Mesodermal cell (in vitro differentiated cells): ENCODE results near the gene CHRD.

Experiments
- H3K27ac ChIP-seq: 2 replicates; pipeline ENCODE4 v1.7.0; 2013; ENCODE audit warnings: mild to moderate bottlenecking, low read depth, low read length, moderate library complexity; ENCODE audit not compliant: severe bottlenecking
- H3K36me3 ChIP-seq: 2 replicates; pipeline ENCODE4 v1.7.1; 2013; ENCODE audit warnings: mild to moderate bottlenecking, low read length, moderate library complexity; ENCODE audit not compliant: control insufficient read depth, insufficient read depth
- H3K4me1 ChIP-seq: one replicate; pipeline ENCODE4 v1.7.1; 2013; ENCODE audit warnings: mild to moderate bottlenecking, low read length; ENCODE audit not compliant: insufficient read depth, control insufficient read depth, poor library complexity, severe bottlenecking
- H3K4me3 ChIP-seq: 2 replicates; pipeline ENCODE4 v1.7.0; 2013; ENCODE audit warnings: low read length, control low read depth, mild to moderate bottlenecking; ENCODE audit not compliant: insufficient read depth, poor library complexity, severe bottlenecking; ENCODE audit errors: extremely low read depth
- H3K9me3 ChIP-seq: 2 replicates; pipeline ENCODE4 v1.7.1; 2013; ENCODE audit warnings: mild to moderate bottlenecking, low read length, moderate library complexity; ENCODE audit not compliant: control insufficient read depth
- WGBS, 2 experiments: methylation state at CpG; one replicate each; pipeline ENCODE4 v1.1.5; 2013; ENCODE audit warnings: missing lambda C conversion rate in 2 of 2; ENCODE audit not compliant: insufficient coverage in 2 of 2; 5-methylcytosine and 5-hydroxymethylcytosine counted together

Gene CHRD

DNA sequence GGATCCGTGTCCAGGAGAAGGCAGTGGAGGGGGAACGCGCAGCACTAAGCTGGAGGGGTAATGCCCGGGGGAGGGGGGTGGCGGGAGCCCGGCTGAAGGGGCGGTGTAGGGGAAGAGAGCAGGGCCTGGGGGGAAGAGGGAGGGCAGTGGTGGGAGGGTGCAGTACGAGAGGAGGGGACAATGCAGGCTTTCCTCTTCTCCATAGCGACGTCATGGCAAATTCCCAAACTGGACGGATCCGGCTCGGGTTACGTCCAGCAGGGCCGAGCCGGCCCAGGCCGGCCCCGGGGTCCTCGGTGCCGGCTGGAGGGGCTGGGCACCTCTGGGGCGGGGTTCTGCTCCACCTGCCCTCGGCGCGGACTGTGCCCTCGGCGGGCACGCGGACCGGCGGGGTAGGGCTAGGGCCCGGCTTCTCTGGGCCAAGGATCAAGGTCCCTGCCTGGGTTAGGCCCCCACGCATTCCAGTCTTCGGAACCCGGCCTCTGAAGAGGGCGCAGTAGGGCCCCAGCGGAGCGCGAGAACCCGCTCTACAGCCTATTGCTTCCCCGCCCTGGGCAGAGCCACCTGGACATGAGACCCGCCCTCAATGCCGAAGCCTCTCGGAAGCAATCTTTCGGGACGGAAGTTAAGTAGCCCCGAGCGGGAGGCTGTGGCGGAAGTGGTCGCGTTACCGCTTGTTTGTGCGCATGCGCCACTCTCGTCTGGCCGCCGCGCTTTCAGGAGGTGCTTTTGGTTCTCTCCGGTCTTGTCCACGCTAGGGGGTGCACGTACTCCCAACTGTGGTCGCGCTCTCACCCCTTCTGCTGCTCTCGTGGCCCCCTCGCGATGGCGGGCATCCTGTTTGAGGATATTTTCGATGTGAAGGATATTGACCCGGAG, 16.9 kb upstream of the CHRD start:
- Histone ChIP-seq H3K9me3 (no peaks in the 10 kb centered on the region), H3K4me1 (peaks cover 7% of the 10 kb centered on the region), H3K4me3 (peak overlapping the region; percentile 84), H3K27ac (peak overlapping the region; percentile 100), H3K36me3 (peaks cover 48% of the 10 kb centered on the region)
- WGBS, 2 experiments = 0% methylated on average over 64 to 66 of the region's 68 CpGs

DNA sequence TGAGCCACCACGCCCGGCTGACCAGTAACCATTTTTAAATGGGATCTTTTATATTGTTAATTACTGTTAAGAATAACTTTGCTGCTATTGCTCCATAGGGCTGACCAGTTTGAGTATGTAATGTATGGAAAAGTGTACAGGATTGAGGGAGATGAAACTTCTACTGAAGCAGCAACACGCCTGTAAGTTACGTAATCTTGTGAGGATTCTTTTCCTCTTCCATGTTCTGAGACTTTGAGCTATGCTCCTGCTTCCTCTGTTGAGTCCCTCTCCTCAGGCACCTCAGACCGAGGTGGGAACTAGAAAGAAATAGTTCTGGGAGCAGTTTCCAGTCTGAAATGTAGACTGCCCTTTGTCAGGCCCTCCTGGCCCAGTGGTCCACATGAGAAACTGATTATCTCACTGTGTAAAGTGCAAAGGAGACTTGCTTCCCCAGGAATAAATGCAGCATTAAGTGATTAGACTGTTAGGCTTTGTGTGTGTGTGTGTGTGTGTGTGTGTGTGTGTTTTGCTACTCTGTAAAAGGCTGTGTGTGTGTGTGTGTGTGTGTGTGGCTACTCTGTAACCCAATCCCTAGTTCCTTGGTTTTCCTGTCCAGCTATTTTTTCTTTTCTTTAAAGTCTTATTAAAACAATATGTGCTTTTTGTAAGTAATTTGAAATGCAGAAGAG, 13.1 kb upstream of the CHRD start:
- 100% methylated on average over 1 to 2 of the region's 5 CpGs for WGBS, 2 experiments
- no peak overlapping the region for H3K27ac ChIP-seq
- peaks cover 3% of the 10 kb centered on the region for H3K4me1 ChIP-seq
- no peak overlapping the region for H3K4me3 ChIP-seq
- H3K36me3 ChIP-seq = peaks cover 56% of the 10 kb centered on the region
- H3K9me3 ChIP-seq = no peaks in the 10 kb centered on the region

- Histone ChIP-seq H3K27ac (no peak overlapping the region), H3K36me3 (peaks cover 56% of the 10 kb centered on the region)
- WGBS, 2 experiments = 92 to 93% methylated on average over 7 to 8 of the region's 9 CpGs
These were observed 11.7 kb upstream of the CHRD start for GRCh38 chr3:184368116-184368515.

GRCh38 chr3:184368586-184369183, 11.2 kb upstream of the CHRD start:
- peaks cover 56% of the 10 kb centered on the region for H3K36me3 ChIP-seq
- H3K4me3 ChIP-seq = no peak overlapping the region
- no peak overlapping the region for H3K27ac ChIP-seq
- no peaks in the 10 kb centered on the region for H3K9me3 ChIP-seq
- 88 to 100% methylated on average over 3 of the region's 3 CpGs for WGBS, 2 experiments
- peaks cover 7% of the 10 kb centered on the region for H3K4me1 ChIP-seq

More at GRCh38 chr3:184368116-184368515, 11.7 kb upstream of the CHRD start:
- Histone ChIP-seq H3K4me3 (no peak overlapping the region), H3K4me1 (peaks cover 7% of the 10 kb centered on the region), H3K9me3 (no peaks in the 10 kb centered on the region)

DNA sequence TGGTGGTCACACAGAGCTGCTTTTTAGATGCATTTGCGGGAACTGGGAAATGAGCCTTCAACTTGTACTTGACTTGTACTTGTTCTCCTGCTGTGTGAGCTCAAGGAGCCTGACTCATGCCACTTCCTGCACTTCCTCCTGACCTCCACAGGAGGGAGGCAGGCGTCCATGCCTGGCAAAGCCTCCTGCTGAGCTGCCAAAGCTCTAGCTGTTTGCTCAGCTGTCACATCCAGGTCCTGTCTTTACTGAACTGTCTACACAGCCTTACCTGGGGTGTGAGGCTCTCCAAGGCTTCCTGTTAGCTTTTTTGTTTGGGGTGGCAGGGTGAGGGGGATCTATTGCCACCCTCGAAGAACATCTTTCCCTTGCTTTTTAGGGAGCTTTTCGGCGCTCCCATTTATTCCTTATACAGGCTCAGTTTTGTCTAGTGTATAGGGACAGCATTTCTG, 8.3 kb upstream of the CHRD start:
- WGBS, 2 experiments = 0 to 17% methylated on average over 2 of the region's 5 CpGs
- Histone ChIP-seq H3K9me3 (no peaks in the 10 kb centered on the region), H3K27ac (no peak overlapping the region), H3K4me1 (peaks cover 11% of the 10 kb centered on the region), H3K4me3 (no peak overlapping the region), H3K36me3 (peaks cover 31% of the 10 kb centered on the region)

GRCh38 chr3:184372296-184372821, 7.5 kb upstream of the CHRD start:
- Histone ChIP-seq H3K4me3 (no peak overlapping the region), H3K27ac (no peak overlapping the region), H3K4me1 (peaks cover 11% of the 10 kb centered on the region), H3K9me3 (no peaks in the 10 kb centered on the region), H3K36me3 (peaks cover 24% of the 10 kb centered on the region)
- WGBS, 2 experiments = 87% methylated on average over 8 of the region's 8 CpGs

DNA sequence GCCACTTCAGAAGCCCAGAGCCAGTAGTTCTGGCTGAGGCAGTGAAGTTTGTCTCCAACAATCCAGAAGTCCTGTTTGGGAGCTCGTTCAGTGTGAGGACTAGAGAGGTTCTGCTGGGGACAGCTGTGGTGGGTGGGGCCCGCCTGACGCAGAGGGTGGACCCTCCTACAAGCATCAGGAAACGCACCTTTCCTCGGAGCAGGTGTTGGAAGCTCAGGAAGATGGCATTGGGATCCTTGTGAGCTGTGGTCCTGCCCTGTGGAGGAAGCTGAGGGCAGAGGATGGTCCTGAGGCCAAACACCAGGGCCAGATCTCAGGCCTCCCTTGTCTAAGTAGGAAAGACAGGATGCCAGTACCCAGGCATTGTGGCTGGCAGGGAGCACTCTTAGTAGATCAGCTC, 6.9 kb upstream of the CHRD start:
- Histone ChIP-seq H3K36me3 (peaks cover 18% of the 10 kb centered on the region), H3K4me1 (peaks cover 14% of the 10 kb centered on the region), H3K27ac (no peak overlapping the region), H3K9me3 (no peaks in the 10 kb centered on the region), H3K4me3 (no peak overlapping the region)
- WGBS, 2 experiments = 84 to 94% methylated on average over 3 to 5 of the region's 5 CpGs

DNA sequence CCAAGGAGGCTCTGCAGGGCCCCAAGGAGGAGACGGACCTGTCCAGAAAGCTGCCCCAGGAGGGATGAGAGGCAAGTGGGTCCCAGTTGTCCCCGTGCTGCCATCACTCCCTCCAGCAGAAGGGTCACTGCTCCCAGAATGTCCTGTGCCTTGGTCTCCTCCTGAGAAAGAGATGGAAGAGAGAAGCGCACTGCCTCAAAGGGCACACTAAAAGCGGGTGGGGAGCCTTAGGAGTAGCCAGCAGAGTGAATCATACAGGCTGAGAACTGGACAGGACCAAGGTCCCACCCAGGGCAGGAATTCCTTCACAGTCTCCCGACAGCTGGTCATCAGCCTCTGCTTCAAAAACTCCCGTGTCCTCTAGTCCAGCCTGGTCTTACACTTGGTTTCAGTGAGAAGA, 6.4 kb upstream of the CHRD start:
- peaks cover 13% of the 10 kb centered on the region for H3K36me3 ChIP-seq
- 91 to 96% methylated on average over 6 of the region's 6 CpGs for WGBS, 2 experiments
- peaks cover 18% of the 10 kb centered on the region for H3K4me1 ChIP-seq
- H3K9me3 ChIP-seq = no peaks in the 10 kb centered on the region
- no peak overlapping the region for H3K4me3 ChIP-seq
- H3K27ac ChIP-seq = no peak overlapping the region

- Histone ChIP-seq H3K36me3 (no peaks in the 10 kb centered on the region), H3K27ac (no peak overlapping the region), H3K4me1 (peaks cover 26% of the 10 kb centered on the region), H3K9me3 (no peaks in the 10 kb centered on the region), H3K4me3 (no peak overlapping the region)
- 76 to 82% methylated on average over 10 to 11 of the region's 12 CpGs for WGBS, 2 experiments
These were observed 4.0 kb upstream of the CHRD start for GRCh38 chr3:184375747-184376461.

DNA sequence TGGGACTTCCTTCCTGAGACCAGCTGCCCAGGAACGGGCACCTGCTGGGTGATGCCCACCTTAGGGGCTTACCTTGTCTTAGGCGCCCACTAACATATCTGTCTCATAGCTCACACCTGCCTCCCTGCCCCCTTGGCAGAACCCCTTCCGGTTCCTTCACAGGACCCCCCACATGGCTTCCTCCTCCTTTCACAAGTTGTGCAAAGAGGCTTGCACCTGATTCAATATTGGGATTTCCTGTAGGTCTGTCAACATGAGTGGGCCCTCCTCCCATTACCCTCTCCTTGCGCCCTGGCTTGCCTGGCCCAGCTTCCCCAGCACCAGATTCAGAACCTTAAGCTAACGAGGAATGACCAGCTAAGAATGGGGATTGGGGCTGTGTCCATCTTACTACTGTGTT, 2.5 kb upstream of the CHRD start:
- Histone ChIP-seq H3K4me1 (peaks cover 22% of the 10 kb centered on the region), H3K4me3 (no peak overlapping the region), H3K36me3 (no peaks in the 10 kb centered on the region), H3K9me3 (no peaks in the 10 kb centered on the region), H3K27ac (no peak overlapping the region)
- WGBS, 2 experiments = 90 to 98% methylated on average over 4 to 5 of the region's 5 CpGs
